ENCODE data around the gene FAM131B.
A peak's percentile ranks its signal among the peaks of the same experiment; 100 is the strongest.

FAM131B gene

GRCh38 chr7:143382126-143382790, 19.7 kb upstream of the FAM131B start:
- DNase-seq = no peak

GRCh38 chr7:143381427-143382125, 19.1 kb upstream of the FAM131B start:
- DNase-seq = no peak

- DNase-seq = peak; percentile 82
Measured at GRCh38 chr7:143380646-143381426, 18.3 kb upstream of the FAM131B start, which contains the start of gene ZYX. Gene ZYX, plus strand, starts transcription at chr7:143381345. Its CDS starts 227 bp downstream, at chr7:143381572.

- peak; percentile 77 for DNase-seq
Measured at GRCh38 chr7:143380260-143380645, 17.7 kb upstream of the FAM131B start.

- DNase-seq = no peak
Measured at GRCh38 chr7:143379611-143380259, 17.2 kb upstream of the FAM131B start.

GRCh38 chr7:143376396-143376795, 13.9 kb upstream of the FAM131B start:
- DNase-seq = no peak

- peak; percentile 49 for DNase-seq
Measured at GRCh38 chr7:143375298-143376034, 13.0 kb upstream of the FAM131B start.

GRCh38 chr7:143374561-143374960, 12.0 kb upstream of the FAM131B start:
- no peak for DNase-seq

- DNase-seq = no peak
Measured at GRCh38 chr7:143373255-143373794, 10.8 kb upstream of the FAM131B start.

GRCh38 chr7:143372070-143372469, 9.6 kb upstream of the FAM131B start:
- DNase-seq = peak; percentile 40

GRCh38 chr7:143369678-143370651, 7.5 kb upstream of the FAM131B start:
- DNase-seq = no peak

GRCh38 chr7:143368387-143368786, 5.9 kb upstream of the FAM131B start:
- DNase-seq = no peak

- DNase-seq = no peak
Measured at GRCh38 chr7:143367972-143368371, 5.5 kb upstream of the FAM131B start.

- DNase-seq = no peak
Measured at GRCh38 chr7:143363016-143363937, 764 bp upstream of the FAM131B start.

GRCh38 chr7:143361552-143362130, 872 bp downstream of the FAM131B start:
- DNase-seq = no peak

GRCh38 chr7:143360788-143361551, 1.5 kb downstream of the FAM131B start:
- no peak for DNase-seq

- no peak for DNase-seq
Measured at GRCh38 chr7:143359771-143360353, 2.7 kb downstream of the FAM131B start.

GRCh38 chr7:143358626-143359025, 3.9 kb downstream of the FAM131B start:
- DNase-seq = no peak

Data from central memory CD4-positive, alpha-beta T cell (primary cell).